H1 (cell line): ENCODE results near the gene CIITA. TPM values are rescaled to one million over a fixed set of nuclear protein-coding genes. Genes with fewer than 3 reads are reported as not detected.
A peak's percentile ranks its signal among the peaks of the same experiment; 100 is the strongest.

Source experiments
- CTCF ChIA-PET: fragments of 300-600 bp; sonication (Branson Sonifier 250); formaldehyde crosslinking; loops from one replicate; lab custom pipeline; 2021; ENCODE audit not compliant: partially characterized antibody; lab: Charles Lee
- POLR2A ChIA-PET: fragments of 300-600 bp; sonication (Branson Sonifier 250); formaldehyde crosslinking; loops from one replicate; lab custom pipeline; 2021; ENCODE audit warnings: inconsistent platforms; ENCODE audit not compliant: partially characterized antibody; lab: Charles Lee
- DNase-seq, 2 experiments: peaks; one replicate each; pipeline versions ENCODE4 v3.0.0 to v3.0.0-alpha.2; 2010 to 2022; ENCODE audit warnings: low spot score in 2 of 2, low read depth in 1 of 2, mixed read lengths in 1 of 2
- FAIRE-seq: peaks from 2 replicates; lab custom pipeline; 2011; peaks lifted over from hg19 to GRCh38; lab: Jason Lieb, UNC
- H2AFZ ChIP-seq: 2 replicates; pipeline ENCODE4 v1.8.1; 2012; ENCODE audit warnings: low read length, inconsistent platforms
- H2AK5ac ChIP-seq: 2 replicates; pipeline ENCODE4 v1.6.1; 2013; ENCODE audit warnings: low read depth, low read length
- H2BK120ac ChIP-seq: replicated peaks from 2 replicates; pipeline ENCODE3; 2013; ENCODE audit warnings: low read depth, low read length, inconsistent platforms
- H2BK12ac ChIP-seq: 2 replicates; pipeline ENCODE4 v1.6.1; 2013; ENCODE audit warnings: low read depth, low read length
- H2BK15ac ChIP-seq: 2 replicates; pipeline ENCODE4 v1.6.1; 2013; ENCODE audit warnings: low read length
- H2BK20ac ChIP-seq: 2 replicates; pipeline ENCODE4 v1.6.1; 2013; ENCODE audit warnings: low read length
- H2BK5ac ChIP-seq: 2 replicates; pipeline ENCODE4 v1.6.1; 2013; ENCODE audit warnings: low read depth, low read length
- H3K14ac ChIP-seq: 2 replicates; pipeline ENCODE4 v1.6.1; 2013; ENCODE audit warnings: inconsistent platforms; ENCODE audit not compliant: insufficient read length
- H3K18ac ChIP-seq: 2 replicates; pipeline ENCODE4 v1.6.1; 2013; ENCODE audit warnings: low read length; ENCODE audit errors: extremely low read depth
- H3K23ac ChIP-seq: 2 replicates; pipeline ENCODE4 v1.6.1; 2013; ENCODE audit warnings: inconsistent platforms; ENCODE audit not compliant: insufficient read length
- H3K23me2 ChIP-seq: 2 replicates; pipeline ENCODE4 v1.6.1; 2013; ENCODE audit warnings: low read depth, low read length
- H3K27ac ChIP-seq: 2 replicates; pipeline ENCODE4 v1.6.1; 2011; ENCODE audit warnings: low read depth, low read length, inconsistent platforms
- H3K27me3 ChIP-seq, 4 experiments: replicated peaks in 1 of 4; 1 replicate in 1 of 4; 2 replicates in 3 of 4; pipeline versions ENCODE4 v1.6.1 to v1.8.1; 2011 to 2013; ENCODE audit warnings: low read length in 3 of 4, mild to moderate bottlenecking in 3 of 4, inconsistent platforms in 2 of 4, mixed read lengths in 2 of 4, moderate library complexity in 1 of 4; ENCODE audit not compliant: control insufficient read depth in 3 of 4, insufficient read depth in 3 of 4; ENCODE audit errors: extremely low read depth in 1 of 4
- H3K36me3 ChIP-seq, 4 experiments: 2 replicates each; pipeline versions ENCODE4 v1.6.1 to v1.8.1; 2011 to 2013; ENCODE audit warnings: mild to moderate bottlenecking in 4 of 4, low read length in 3 of 4, moderate library complexity in 2 of 4, control low read depth in 1 of 4, inconsistent platforms in 1 of 4; ENCODE audit not compliant: insufficient read depth in 4 of 4, control insufficient read depth in 2 of 4
- H3K4ac ChIP-seq: replicated peaks from 2 replicates; pipeline ENCODE3; 2013; ENCODE audit warnings: low read length, low read depth, mixed read lengths, inconsistent platforms; ENCODE audit not compliant: insufficient read length
- H3K4me1 ChIP-seq, 4 experiments: replicated peaks in 1 of 4; 1 replicate in 1 of 4; 2 replicates in 3 of 4; pipeline versions ENCODE4 v1.6.1 to v1.8.1; 2011 to 2013; ENCODE audit warnings: low read length in 3 of 4, inconsistent platforms in 2 of 4, mixed read lengths in 1 of 4; ENCODE audit not compliant: insufficient read depth in 4 of 4, control insufficient read depth in 3 of 4
- H3K4me2 ChIP-seq, 2 experiments: 2 replicates each; pipeline versions ENCODE4 v1.6.1 to v1.8.1; 2011 to 2013; ENCODE audit warnings: low read depth in 2 of 2, low read length in 2 of 2, control low read depth in 1 of 2, inconsistent platforms in 1 of 2, mild to moderate bottlenecking in 1 of 2; ENCODE audit not compliant: insufficient read depth in 1 of 2
- H3K4me3 ChIP-seq, 4 experiments: fragments of 200-600, 300-600 bp in 1 of 4; sonication (generic), shearing (Covaris generic), sonication (Bioruptor Twin) in 1 of 4; 2 replicates each; pipeline versions ENCODE4 v1.5.1 to v1.8.1; 2011 to 2016; ENCODE audit warnings: low read length in 4 of 4, low read depth in 3 of 4, control low read depth in 2 of 4, inconsistent platforms in 2 of 4, mild to moderate bottlenecking in 2 of 4, mixed read lengths in 1 of 4, moderate library complexity in 1 of 4; ENCODE audit not compliant: insufficient read depth in 2 of 4; ENCODE audit errors: extremely low read depth in 1 of 4
- H3K56ac ChIP-seq: replicated peaks from 2 replicates; pipeline ENCODE3; 2013; ENCODE audit warnings: low read depth, mild to moderate bottlenecking, mixed read lengths, low read length, inconsistent platforms; ENCODE audit not compliant: insufficient read length
- H3K79me1 ChIP-seq: 2 replicates; pipeline ENCODE4 v1.6.1; 2013; ENCODE audit warnings: low read depth, low read length, control low read depth
- H3K79me2 ChIP-seq, 2 experiments: 2 replicates each; pipeline versions ENCODE4 v1.6.1 to v1.8.1; 2012 to 2013; ENCODE audit warnings: low read length in 2 of 2, mild to moderate bottlenecking in 2 of 2, inconsistent platforms in 1 of 2; ENCODE audit not compliant: insufficient read depth in 2 of 2, control insufficient read depth in 1 of 2
- H3K9ac ChIP-seq, 4 experiments: replicated peaks in 1 of 4; 1 replicate in 1 of 4; 2 replicates in 3 of 4; pipeline versions ENCODE4 v1.6.1 to v1.8.1; 2011 to 2013; ENCODE audit warnings: low read depth in 3 of 4, low read length in 3 of 4, control low read depth in 2 of 4, mild to moderate bottlenecking in 2 of 4, moderate library complexity in 2 of 4, inconsistent platforms in 1 of 4; ENCODE audit errors: extremely low read depth in 1 of 4
- H3K9me3 ChIP-seq, 2 experiments: 2 replicates each; pipeline versions ENCODE4 v1.6.1 to v1.8.1; 2012 to 2013; ENCODE audit warnings: mild to moderate bottlenecking in 2 of 2, moderate library complexity in 2 of 2, control low read depth in 1 of 2, inconsistent platforms in 1 of 2, low read depth in 1 of 2, low read length in 1 of 2, mixed read lengths in 1 of 2; ENCODE audit not compliant: insufficient read depth in 2 of 2
- H4K20me1 ChIP-seq, 2 experiments: replicated peaks in 1 of 2; 2 replicates each; pipeline versions ENCODE3 to v1.8.1; 2011 to 2013; ENCODE audit warnings: inconsistent platforms in 2 of 2, low read length in 2 of 2, mild to moderate bottlenecking in 1 of 2; ENCODE audit not compliant: insufficient read depth in 2 of 2, control insufficient read depth in 1 of 2
- H4K5ac ChIP-seq: 2 replicates; pipeline ENCODE4 v1.6.1; 2013; ENCODE audit warnings: low read length, low read depth, mixed read lengths, inconsistent platforms; ENCODE audit not compliant: insufficient read length
- H4K8ac ChIP-seq: 2 replicates; pipeline ENCODE4 v1.8.0; 2013; ENCODE audit warnings: mild to moderate bottlenecking, moderate library complexity, low read length, inconsistent platforms; ENCODE audit not compliant: insufficient read depth; ENCODE audit errors: extremely low read depth
- H4K91ac ChIP-seq: replicated peaks from 2 replicates; pipeline ENCODE3; 2013; ENCODE audit warnings: low read length, mixed read lengths, inconsistent platforms; ENCODE audit not compliant: insufficient read length
- BACH1 ChIP-seq: IDR thresholded peaks from 2 replicates; pipeline ENCODE4 v1.6.1; 2012; ENCODE audit warnings: low read length, improper control_type of control experiment
- CTCF ChIP-seq, 3 experiments: IDR thresholded peaks; 1 replicate in 2 of 3; 2 replicates in 1 of 3; pipeline versions ENCODE4 v1.5.1 to v1.6.1; 2011; ENCODE audit warnings: low read length in 3 of 3, mild to moderate bottlenecking in 3 of 3, inconsistent platforms in 2 of 3, low read depth in 1 of 3, moderate library complexity in 1 of 3; ENCODE audit not compliant: insufficient read depth in 1 of 3; ENCODE audit errors: control extremely low read depth in 1 of 3
- GABPA ChIP-seq: IDR thresholded peaks from 2 replicates; pipeline ENCODE4 v1.6.1; 2011; ENCODE audit warnings: mild to moderate bottlenecking, low read length, moderate library complexity, borderline replicate concordance; ENCODE audit not compliant: insufficient read depth
- KDM5A ChIP-seq: fragments of 200-600 bp; IDR thresholded peaks from 2 replicates; pipeline ENCODE4 v1.7.1; 2012; ENCODE audit warnings: mild to moderate bottlenecking, low read length, inconsistent platforms, mixed read lengths
- RNF2 ChIP-seq: fragments of 200-900, 300-1000 bp; sonication (generic); IDR thresholded peaks from 2 replicates; pipeline ENCODE4 v1.7.1; 2016; ENCODE audit warnings: borderline replicate concordance, low read depth, mild to moderate bottlenecking, antibody characterized with exemption, low read length; ENCODE audit not compliant: poor library complexity, severe bottlenecking; ENCODE audit errors: missing control alignments
- SIN3A ChIP-seq, 2 experiments: IDR thresholded peaks in 1 of 2; conservative IDR thresholded peaks in 1 of 2; 2 replicates each; pipeline ENCODE4 v1.6.1; 2011 to 2012; ENCODE audit warnings: low read length in 2 of 2, improper control_type of control experiment in 1 of 2, low read depth in 1 of 2, mild to moderate bottlenecking in 1 of 2
- SIX5 ChIP-seq: IDR thresholded peaks from 2 replicates; pipeline ENCODE4 v1.6.1; 2011; ENCODE audit warnings: mild to moderate bottlenecking, low read depth, low read length
- TAF1 ChIP-seq: IDR thresholded peaks from 2 replicates; pipeline ENCODE4 v1.6.1; 2011; ENCODE audit warnings: mild to moderate bottlenecking, low read depth, low read length
- WGBS, 2 experiments: shearing (Covaris generic) in 1 of 2; methylation state at CpG; one replicate each; pipeline versions ENCODE4 v1.1.6 to v1.1.7; 2013 to 2015; ENCODE audit warnings: low lambda C conversion rate in 2 of 2, mixed read lengths in 2 of 2, inconsistent platforms in 1 of 2, low coverage in 1 of 2, missing lambda C conversion rate in 1 of 2; ENCODE audit not compliant: insufficient replicate concordance in 2 of 2, insufficient coverage in 1 of 2, insufficient read length in 1 of 2; ENCODE audit errors: extremely low coverage in 1 of 2, missing lambda C conversion rate in 1 of 2; 5-methylcytosine and 5-hydroxymethylcytosine counted together
- polyA plus RNA-seq, 7 experiments: library from polyadenylated mRNA; depleted of rRNA in 3 of 7; stranded (reverse) in 5 of 7; unstranded in 2 of 7; fragments of >200 nt in 5 of 7; fragments of 200-250 nt in 2 of 7; gene quantifications; 1 replicate in 5 of 7; 2 replicates in 1 of 7; 4 replicates in 1 of 7; pipeline versions ENCODE4 v1.2.1 to v1.2.3, GENCODE V29; 2011 to 2013; ENCODE audit warnings: missing spikeins in 2 of 7, mixed read lengths in 2 of 7
- total RNA-seq: library from RNA; stranded (reverse); fragmentation: NEBNext Ultra II Directional; extraction: Animal tissue kit (Norgen Biotek cat#: 25700); gene quantifications from 2 replicates; pipeline ENCODE4 v1.2.1, GENCODE V29; 2021

CIITA gene
- total and polyA plus RNA-seq, 2 of the 8 experiments (the other 6 are each of a cell fraction or from before 2014, with no cell fraction given), result 0.07 to 0.17 TPM

- H2BK120ac ChIP-seq, result no peak overlapping the region
- no peak overlapping the region; the same call in 1 of the 2 replicates for H2BK15ac ChIP-seq
- H3K18ac ChIP-seq, result no peak overlapping the region
- H3K4me2 ChIP-seq, result no peak overlapping the region
- no peaks in the 10 kb centered on the region for H3K79me2 ChIP-seq
- H4K8ac ChIP-seq, result peak overlapping the region; percentile 65; the same call in 1 of the 2 replicates
- no peaks in the 10 kb centered on the region for H3K9me3 ChIP-seq
- H3K23ac ChIP-seq, result no peak overlapping the region
- H3K79me1 ChIP-seq, result no peaks in the 10 kb centered on the region
- H3K4ac ChIP-seq, result no peak overlapping the region
- no peak overlapping the region for H3K27ac ChIP-seq
- no peaks in the 10 kb centered on the region for H3K23me2 ChIP-seq
- DNase-seq (peak; percentile 91 to 97), FAIRE-seq (peak; percentile 85)
- peaks cover 0 to 3% (median 0%) of the 10 kb centered on the region in 4 experiments; a peak in 1 of 7 replicates for H3K27me3 ChIP-seq
- peaks cover 0 to 3% of the 10 kb centered on the region in 2 experiments for H4K20me1 ChIP-seq
- ChIA-PET POLR2A (interaction anchor here (0.8 to 1.0 kb wide), 2 partner anchors 9 to 174 kb away, joined by 3 to 4 read pairs; no protein-coding TSS in a partner anchor), CTCF (interaction anchor here (0.6 to 8.1 kb wide), 41 partner anchors 8 to 719 kb away, joined by 3 to 82 read pairs (median 4); partner anchors contain the start of genes CIITA and EMP2)
- H3K4me1 ChIP-seq, result peaks cover 0 to 8% (median 0%) of the 10 kb centered on the region in 4 experiments; a peak in 2 of 7 replicates
- H4K5ac ChIP-seq, result no peak overlapping the region
- no peaks in the 10 kb centered on the region for H3K36me3 ChIP-seq
- H2BK20ac ChIP-seq, result no peak overlapping the region
- no peak overlapping the region for H2BK5ac ChIP-seq
- 60% methylated on average over 21 of the region's 21 CpGs; no CpG with 5 or more reads in 1 of the 2 experiments for WGBS, 2 experiments
- no peak overlapping the region; a peak in 1 of 7 replicates for H3K9ac ChIP-seq
- H4K91ac ChIP-seq, result no peak overlapping the region
- no peak overlapping the region for H3K14ac ChIP-seq
- H3K4me3 ChIP-seq, result 0 out of 8 replicates have a peak overlapping the region, but pooled peaks of 1 of the 4 experiments have one; percentile 0
- H2AFZ ChIP-seq, result peak overlapping the region; percentile 84
- H2AK5ac ChIP-seq, result no peak overlapping the region
- no peak overlapping the region for H3K56ac ChIP-seq
- H2BK12ac ChIP-seq, result no peak overlapping the region
- peak in 1 of 2 experiments; percentile 46; a peak in 1 of 4 replicates for TF ChIP-seq SIN3A (conservative IDR thresholded peaks at IDR 0.05 in 1 of 2, IDR thresholded peaks at IDR 0.05 in 1 of 2; ENCODE audit: low read depth in 1 of 2, low read length in 2 of 2)
- no peak for TF ChIP-seq RNF2
- TF ChIP-seq GABPA, result peak; percentile 39; the same call in 1 of the 2 replicates
- TF ChIP-seq TAF1, result no peak
- peak; percentile 85 to 100 (median 96) for TF ChIP-seq CTCF (IDR thresholded peaks at IDR 0.05; ENCODE audit: control extremely low read depth in 1 of 3, insufficient read depth in 1 of 3, low read depth in 1 of 3, low read length in 3 of 3)
- 0 out of 2 replicates have a peak, but pooled peaks have one; percentile 16 for TF ChIP-seq BACH1
- no peak for TF ChIP-seq KDM5A
- no peak for TF ChIP-seq SIX5
Measured at GRCh38 chr16:10918294-10919002, 41.4 kb downstream of the CIITA start.
